ENCODE results near the gene ASPM.

The ASPM gene

DNA sequence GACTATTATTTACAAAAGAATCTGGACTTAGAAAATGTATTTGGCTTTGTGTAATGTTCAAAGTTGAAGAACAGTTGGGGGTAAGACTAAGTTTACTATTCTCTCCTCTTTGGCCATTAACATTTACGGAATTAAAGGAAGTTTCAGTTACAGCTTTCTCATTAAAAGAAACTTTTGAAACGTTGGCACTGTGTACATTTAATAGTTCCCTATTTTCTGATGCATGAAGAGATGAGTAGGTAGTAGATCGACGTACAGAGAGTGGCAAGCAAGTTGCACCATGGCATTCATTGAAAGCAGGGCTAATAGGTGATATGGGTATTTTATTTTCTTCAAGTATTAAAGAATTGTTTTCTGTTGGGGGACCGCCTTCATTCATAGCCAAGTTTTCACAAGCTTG is 3.2 kb downstream of the ASPM start:
- no peak for DNase-seq (ENCODE audit: low spot score)
- TF ChIP-seq, protein P1, sequence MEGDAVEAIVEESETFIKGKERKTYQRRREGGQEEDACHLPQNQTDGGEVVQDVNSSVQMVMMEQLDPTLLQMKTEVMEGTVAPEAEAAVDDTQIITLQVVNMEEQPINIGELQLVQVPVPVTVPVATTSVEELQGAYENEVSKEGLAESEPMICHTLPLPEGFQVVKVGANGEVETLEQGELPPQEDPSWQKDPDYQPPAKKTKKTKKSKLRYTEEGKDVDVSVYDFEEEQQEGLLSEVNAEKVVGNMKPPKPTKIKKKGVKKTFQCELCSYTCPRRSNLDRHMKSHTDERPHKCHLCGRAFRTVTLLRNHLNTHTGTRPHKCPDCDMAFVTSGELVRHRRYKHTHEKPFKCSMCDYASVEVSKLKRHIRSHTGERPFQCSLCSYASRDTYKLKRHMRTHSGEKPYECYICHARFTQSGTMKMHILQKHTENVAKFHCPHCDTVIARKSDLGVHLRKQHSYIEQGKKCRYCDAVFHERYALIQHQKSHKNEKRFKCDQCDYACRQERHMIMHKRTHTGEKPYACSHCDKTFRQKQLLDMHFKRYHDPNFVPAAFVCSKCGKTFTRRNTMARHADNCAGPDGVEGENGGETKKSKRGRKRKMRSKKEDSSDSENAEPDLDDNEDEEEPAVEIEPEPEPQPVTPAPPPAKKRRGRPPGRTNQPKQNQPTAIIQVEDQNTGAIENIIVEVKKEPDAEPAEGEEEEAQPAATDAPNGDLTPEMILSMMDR (IDR thresholded peaks at IDR 0.05; ENCODE audit: extremely low read depth, missing control alignments): no peak

- DNase-seq (ENCODE audit: low spot score): no peak
- TF ChIP-seq, protein P1 (IDR thresholded peaks at IDR 0.05; ENCODE audit: extremely low read depth, missing control alignments): no peak
Measured at GRCh38 chr1:197141575-197141974, 4.9 kb downstream of the ASPM start.

GRCh38 chr1:197140121-197140520 is 6.3 kb downstream of the ASPM start:
- TF ChIP-seq, protein P1 (IDR thresholded peaks at IDR 0.05; ENCODE audit: extremely low read depth, missing control alignments): no peak
- no peak for DNase-seq (ENCODE audit: low spot score)

GRCh38 chr1:197139169-197139568 is 7.3 kb downstream of the ASPM start:
- TF ChIP-seq, protein P1 (IDR thresholded peaks at IDR 0.05; ENCODE audit: extremely low read depth, missing control alignments): no peak

DNA sequence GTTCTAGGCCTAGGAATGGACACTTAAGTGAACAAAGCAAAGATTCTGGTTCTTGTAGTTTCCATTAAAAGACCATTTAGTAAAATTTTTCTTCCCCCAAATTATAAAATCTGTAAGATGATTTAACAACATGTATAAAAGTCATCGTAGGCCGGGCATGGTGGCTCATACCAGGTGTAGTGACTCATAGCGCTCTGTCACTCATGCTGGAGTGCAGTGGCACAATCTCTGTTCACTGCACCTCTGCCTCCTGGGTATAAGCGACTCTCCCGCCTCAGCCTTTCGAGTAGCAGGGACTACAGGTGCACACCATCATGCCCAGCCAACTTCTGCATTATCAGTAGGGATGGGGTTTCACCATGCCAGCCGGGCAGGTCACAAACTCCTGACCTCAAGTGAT is 9.1 kb downstream of the ASPM start:
- TF ChIP-seq, protein P1 (IDR thresholded peaks at IDR 0.05; ENCODE audit: extremely low read depth, missing control alignments): no peak
- DNase-seq (ENCODE audit: low spot score): no peak

More at GRCh38 chr1:197139169-197139568, 7.3 kb downstream of the ASPM start:
- no peak for DNase-seq (ENCODE audit: low spot score)

DNA sequence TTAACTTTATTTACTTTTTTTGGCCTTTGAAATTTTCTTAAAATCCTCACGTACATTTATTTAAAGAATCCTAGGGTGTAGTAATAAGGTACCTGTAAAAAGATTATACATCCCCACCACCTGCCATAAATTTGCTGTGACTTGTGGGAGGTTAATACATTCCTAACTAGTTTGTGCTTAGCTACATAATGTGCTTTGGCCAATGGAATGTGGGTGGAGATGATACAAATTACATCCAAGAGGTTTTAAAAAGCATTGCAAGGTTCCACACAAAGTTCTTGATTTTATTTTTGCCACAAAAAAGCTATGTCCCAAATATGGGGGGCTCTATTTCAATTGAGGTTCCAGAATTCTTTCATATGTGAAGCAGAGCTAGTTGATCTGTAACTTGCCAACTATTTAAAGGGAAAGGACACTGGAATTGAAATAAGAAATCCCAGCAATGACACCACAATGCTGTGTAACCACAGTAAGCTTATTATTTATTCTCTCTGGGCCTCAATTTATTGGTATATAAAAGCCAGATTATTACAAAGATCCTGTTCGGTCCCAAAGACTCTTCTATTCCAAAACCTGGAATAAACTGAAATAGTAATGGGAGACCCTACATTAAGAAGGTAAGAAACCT is 15.7 kb downstream of the ASPM start:
- no peak for DNase-seq (ENCODE audit: low spot score)
- TF ChIP-seq, protein P1 (IDR thresholded peaks at IDR 0.05; ENCODE audit: extremely low read depth, missing control alignments): no peak

- no peak for DNase-seq (ENCODE audit: low spot score)
- TF ChIP-seq, protein P1 (IDR thresholded peaks at IDR 0.05; ENCODE audit: extremely low read depth, missing control alignments): no peak
Measured at GRCh38 chr1:197129698-197130097, 16.8 kb downstream of the ASPM start.
